ENCODE data around the gene RASA3.

DNA sequence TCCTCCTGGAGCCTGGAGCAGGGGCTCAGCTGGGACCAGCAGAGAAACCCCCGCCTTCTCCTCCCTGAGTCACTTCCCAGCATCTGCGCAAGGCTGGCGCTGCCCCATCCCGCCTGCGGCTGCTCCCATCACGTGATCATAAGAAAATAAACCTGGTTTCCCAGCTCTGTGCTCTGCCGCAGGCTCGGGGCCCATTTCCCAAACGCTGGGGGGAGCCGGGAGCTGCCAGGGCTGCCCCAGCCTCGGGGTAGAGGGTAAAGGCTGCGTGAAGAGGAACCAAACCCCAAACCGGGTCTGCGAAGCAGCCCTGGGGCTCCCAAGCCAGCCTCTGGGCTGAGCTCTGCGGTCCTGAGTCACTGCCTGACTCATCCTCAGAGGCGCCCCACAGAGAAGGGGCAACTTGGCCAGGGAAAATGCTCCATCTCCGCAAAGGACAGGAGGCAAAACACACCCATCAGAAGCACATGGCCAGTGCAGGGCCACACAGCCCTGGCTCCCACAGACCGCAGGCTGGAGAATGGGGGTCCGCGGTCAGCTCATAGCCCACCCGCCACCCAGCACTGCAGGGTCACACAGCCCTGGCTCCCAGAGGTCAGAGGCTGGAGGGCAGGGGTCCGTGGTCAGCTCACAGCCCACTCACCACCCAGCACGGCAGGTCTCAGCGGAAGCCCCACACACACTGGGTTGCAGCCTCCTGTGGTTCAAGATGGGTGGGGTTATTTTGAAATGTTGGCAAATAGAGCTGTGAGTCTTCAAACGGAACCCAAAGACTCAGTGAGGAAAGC is 67.1 kb downstream of the RASA3 start:
- TF ChIP-seq, protein P1, sequence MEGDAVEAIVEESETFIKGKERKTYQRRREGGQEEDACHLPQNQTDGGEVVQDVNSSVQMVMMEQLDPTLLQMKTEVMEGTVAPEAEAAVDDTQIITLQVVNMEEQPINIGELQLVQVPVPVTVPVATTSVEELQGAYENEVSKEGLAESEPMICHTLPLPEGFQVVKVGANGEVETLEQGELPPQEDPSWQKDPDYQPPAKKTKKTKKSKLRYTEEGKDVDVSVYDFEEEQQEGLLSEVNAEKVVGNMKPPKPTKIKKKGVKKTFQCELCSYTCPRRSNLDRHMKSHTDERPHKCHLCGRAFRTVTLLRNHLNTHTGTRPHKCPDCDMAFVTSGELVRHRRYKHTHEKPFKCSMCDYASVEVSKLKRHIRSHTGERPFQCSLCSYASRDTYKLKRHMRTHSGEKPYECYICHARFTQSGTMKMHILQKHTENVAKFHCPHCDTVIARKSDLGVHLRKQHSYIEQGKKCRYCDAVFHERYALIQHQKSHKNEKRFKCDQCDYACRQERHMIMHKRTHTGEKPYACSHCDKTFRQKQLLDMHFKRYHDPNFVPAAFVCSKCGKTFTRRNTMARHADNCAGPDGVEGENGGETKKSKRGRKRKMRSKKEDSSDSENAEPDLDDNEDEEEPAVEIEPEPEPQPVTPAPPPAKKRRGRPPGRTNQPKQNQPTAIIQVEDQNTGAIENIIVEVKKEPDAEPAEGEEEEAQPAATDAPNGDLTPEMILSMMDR (IDR thresholded peaks at IDR 0.05), result no peak
- peak; percentile 16 for TF ChIP-seq POLR2A (IDR thresholded peaks at IDR 0.05)

Data from right lobe of liver (tissue), 4 donors.